Measurements from ENCODE around the gene RTP5.

- TF ChIP-seq EZH2phosphoT487 (IDR thresholded peaks at IDR 0.05; ENCODE audit: insufficient read depth, low read depth) (no peak), EZH2 (IDR thresholded peaks at IDR 0.05; ENCODE audit: insufficient read depth, poor library complexity, severe bottlenecking) (no peak)
Observed at GRCh38 chr2:241850544-241851324, 18.8 kb upstream of the RTP5 start.

All from GM23248 (cell line).